ENCODE measurements around the gene RITA1. TPM values are rescaled to one million over a fixed set of nuclear protein-coding genes. Genes with fewer than 3 reads are reported as not detected.

RITA1 gene
- total and polyA plus RNA-seq, 10 of the 15 experiments (the other 5 are each of a cell fraction or from before 2014, with no cell fraction given), result 2.3 to 39.9 (median 24.8) TPM

DNA sequence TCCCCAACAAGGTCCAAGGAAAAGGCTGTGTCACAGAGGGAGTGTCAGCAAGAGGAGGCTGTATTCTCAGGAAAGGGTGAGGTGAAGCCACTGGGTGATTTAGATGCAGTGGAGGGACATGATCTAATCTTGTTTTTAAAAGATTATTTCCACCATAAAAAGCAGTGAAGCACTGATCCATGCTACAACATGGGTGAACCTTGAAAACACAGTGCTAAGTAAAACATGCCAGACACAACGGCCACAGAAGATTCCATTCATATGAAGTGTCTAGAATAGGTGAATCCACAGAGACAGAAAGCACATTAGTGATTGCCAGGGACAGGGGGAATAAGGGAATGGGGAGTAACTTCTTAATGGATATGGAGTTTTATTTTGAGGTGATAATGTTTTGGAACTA, 12.8 kb downstream of the RITA1 start:
- no TSS peak for BruUV-seq (replicated peaks)
- Histone ChIP-seq H4K20me1 (ENCODE audit: control insufficient read depth, insufficient read depth) (no peaks in the 10 kb centered on the region), H3K27ac (ENCODE audit: control insufficient read depth, insufficient read depth) (no peak overlapping the region), H3K4me1 (ENCODE audit: control insufficient read depth, insufficient read depth, low read length) (no peaks in the 10 kb centered on the region; the same call in 1 of the 2 replicates), H3K9ac (ENCODE audit: control insufficient read depth, insufficient read depth, low read length) (no peak overlapping the region), H3K27me3 (replicated peaks in 1 of 2; ENCODE audit: control insufficient read depth in 2 of 2, insufficient read depth in 2 of 2, low read length in 1 of 2) (no peaks in the 10 kb centered on the region), H3K79me2 (ENCODE audit: control insufficient read depth, insufficient read depth, low read length) (no peaks in the 10 kb centered on the region), H3K4me2 (ENCODE audit: control insufficient read depth, insufficient read depth) (no peak overlapping the region), H3K4me3 (no peak overlapping the region), H3K36me3 (ENCODE audit: control insufficient read depth in 2 of 2, insufficient read depth in 2 of 2, low read length in 1 of 2) (no peaks in the 10 kb centered on the region), H2AFZ (ENCODE audit: control insufficient read depth, low read depth, low read length) (no peak overlapping the region), H3K9me3 (replicated peaks; ENCODE audit: control insufficient read depth, insufficient read depth, low read length) (no peaks in the 10 kb centered on the region)
- FAIRE-seq (no peak), DNase-seq (ENCODE audit: low read depth, low spot score) (no peak), ATAC-seq (no peak)
- SMC1A ChIA-PET (ENCODE audit: uncharacterized antibody, unreplicated experiment), result interaction anchor here (1.2 to 1.5 kb wide), 3 partner anchors 32 to 86 kb away, joined by 4 to 7 read pairs (median 5); no protein-coding TSS in a partner anchor
- RAD21 ChIA-PET (ENCODE audit: unreplicated experiment), result interaction anchor here (0.7 to 2.3 kb wide), 4 partner anchors 12 to 227 kb away, joined by 3 to 8 read pairs (median 6); no protein-coding TSS in a partner anchor
- POLR2A ChIA-PET, result no interaction called here
- TF ChIP-seq CEBPB (IDR thresholded peaks at IDR 0.05; ENCODE audit: borderline replicate concordance in 1 of 2, low read depth in 2 of 2, low read length in 2 of 2), result no peak
- no peak for TF ChIP-seq ZNF384 (IDR thresholded peaks at IDR 0.05; ENCODE audit: borderline replicate concordance, low read depth, low read length)
- TF ChIP-seq, protein P1, sequence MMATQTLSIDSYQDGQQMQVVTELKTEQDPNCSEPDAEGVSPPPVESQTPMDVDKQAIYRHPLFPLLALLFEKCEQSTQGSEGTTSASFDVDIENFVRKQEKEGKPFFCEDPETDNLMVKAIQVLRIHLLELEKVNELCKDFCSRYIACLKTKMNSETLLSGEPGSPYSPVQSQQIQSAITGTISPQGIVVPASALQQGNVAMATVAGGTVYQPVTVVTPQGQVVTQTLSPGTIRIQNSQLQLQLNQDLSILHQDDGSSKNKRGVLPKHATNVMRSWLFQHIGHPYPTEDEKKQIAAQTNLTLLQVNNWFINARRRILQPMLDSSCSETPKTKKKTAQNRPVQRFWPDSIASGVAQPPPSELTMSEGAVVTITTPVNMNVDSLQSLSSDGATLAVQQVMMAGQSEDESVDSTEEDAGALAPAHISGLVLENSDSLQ (IDR thresholded peaks at IDR 0.05), result no peak
- TF ChIP-seq, protein P2, sequence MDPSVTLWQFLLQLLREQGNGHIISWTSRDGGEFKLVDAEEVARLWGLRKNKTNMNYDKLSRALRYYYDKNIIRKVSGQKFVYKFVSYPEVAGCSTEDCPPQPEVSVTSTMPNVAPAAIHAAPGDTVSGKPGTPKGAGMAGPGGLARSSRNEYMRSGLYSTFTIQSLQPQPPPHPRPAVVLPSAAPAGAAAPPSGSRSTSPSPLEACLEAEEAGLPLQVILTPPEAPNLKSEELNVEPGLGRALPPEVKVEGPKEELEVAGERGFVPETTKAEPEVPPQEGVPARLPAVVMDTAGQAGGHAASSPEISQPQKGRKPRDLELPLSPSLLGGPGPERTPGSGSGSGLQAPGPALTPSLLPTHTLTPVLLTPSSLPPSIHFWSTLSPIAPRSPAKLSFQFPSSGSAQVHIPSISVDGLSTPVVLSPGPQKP (IDR thresholded peaks at IDR 0.05; ENCODE audit: low read depth, low read length), result no peak
- no peak for TF ChIP-seq NRF1 (conservative IDR thresholded peaks at IDR 0.05; ENCODE audit: low read depth, low read length)
- TF ChIP-seq, protein P3, sequence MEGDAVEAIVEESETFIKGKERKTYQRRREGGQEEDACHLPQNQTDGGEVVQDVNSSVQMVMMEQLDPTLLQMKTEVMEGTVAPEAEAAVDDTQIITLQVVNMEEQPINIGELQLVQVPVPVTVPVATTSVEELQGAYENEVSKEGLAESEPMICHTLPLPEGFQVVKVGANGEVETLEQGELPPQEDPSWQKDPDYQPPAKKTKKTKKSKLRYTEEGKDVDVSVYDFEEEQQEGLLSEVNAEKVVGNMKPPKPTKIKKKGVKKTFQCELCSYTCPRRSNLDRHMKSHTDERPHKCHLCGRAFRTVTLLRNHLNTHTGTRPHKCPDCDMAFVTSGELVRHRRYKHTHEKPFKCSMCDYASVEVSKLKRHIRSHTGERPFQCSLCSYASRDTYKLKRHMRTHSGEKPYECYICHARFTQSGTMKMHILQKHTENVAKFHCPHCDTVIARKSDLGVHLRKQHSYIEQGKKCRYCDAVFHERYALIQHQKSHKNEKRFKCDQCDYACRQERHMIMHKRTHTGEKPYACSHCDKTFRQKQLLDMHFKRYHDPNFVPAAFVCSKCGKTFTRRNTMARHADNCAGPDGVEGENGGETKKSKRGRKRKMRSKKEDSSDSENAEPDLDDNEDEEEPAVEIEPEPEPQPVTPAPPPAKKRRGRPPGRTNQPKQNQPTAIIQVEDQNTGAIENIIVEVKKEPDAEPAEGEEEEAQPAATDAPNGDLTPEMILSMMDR (IDR thresholded peaks at IDR 0.05 in 2 of 3, conservative IDR thresholded peaks at IDR 0.05 in 1 of 3; ENCODE audit: control insufficient read depth in 2 of 3, extremely low read depth in 1 of 3, insufficient read depth in 1 of 3, low read depth in 3 of 3, low read length in 3 of 3), result no peak
- TF ChIP-seq, protein P4, sequence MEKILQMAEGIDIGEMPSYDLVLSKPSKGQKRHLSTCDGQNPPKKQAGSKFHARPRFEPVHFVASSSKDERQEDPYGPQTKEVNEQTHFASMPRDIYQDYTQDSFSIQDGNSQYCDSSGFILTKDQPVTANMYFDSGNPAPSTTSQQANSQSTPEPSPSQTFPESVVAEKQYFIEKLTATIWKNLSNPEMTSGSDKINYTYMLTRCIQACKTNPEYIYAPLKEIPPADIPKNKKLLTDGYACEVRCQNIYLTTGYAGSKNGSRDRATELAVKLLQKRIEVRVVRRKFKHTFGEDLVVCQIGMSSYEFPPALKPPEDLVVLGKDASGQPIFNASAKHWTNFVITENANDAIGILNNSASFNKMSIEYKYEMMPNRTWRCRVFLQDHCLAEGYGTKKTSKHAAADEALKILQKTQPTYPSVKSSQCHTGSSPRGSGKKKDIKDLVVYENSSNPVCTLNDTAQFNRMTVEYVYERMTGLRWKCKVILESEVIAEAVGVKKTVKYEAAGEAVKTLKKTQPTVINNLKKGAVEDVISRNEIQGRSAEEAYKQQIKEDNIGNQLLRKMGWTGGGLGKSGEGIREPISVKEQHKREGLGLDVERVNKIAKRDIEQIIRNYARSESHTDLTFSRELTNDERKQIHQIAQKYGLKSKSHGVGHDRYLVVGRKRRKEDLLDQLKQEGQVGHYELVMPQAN (conservative IDR thresholded peaks at IDR 0.05), result no peak
- TF ChIP-seq FOS (IDR thresholded peaks at IDR 0.05; ENCODE audit: borderline replicate concordance, extremely low read depth, insufficient read length), result no peak
- CTCF ChIA-PET, result interaction anchor here (0.7 to 4.2 kb wide), 14 partner anchors 11 to 227 kb away, joined by 3 to 24 read pairs (median 7); partner anchors contain the start of gene SDSL
- 70% methylated on average over 1 of the region's 1 CpG for WGBS (ENCODE audit: insufficient coverage, insufficient replicate concordance, low lambda C conversion rate, missing lambda C conversion rate)
- intact Hi-C loops (cut with micrococcal nuclease; ENCODE audit: unreplicated experiment) (loop anchor here (5.0 to 10.0 kb wide), 2 partner anchors 77 to 114 kb away; no protein-coding TSS in a partner anchor), in situ Hi-C loops (cut with MboI) (loop anchor here (5.0 kb wide), 1 partner anchor 224 kb away; the partner anchor contains the start of gene SDSL)
